ENCODE measurements around the gene SFXN3. TPM values are rescaled to one million over a fixed set of nuclear protein-coding genes. Genes with fewer than 3 reads are reported as not detected.

Gene SFXN3
- total RNA-seq, 1 experiment from 2014 or later = 50.5 TPM

- DNase-seq (ENCODE audit: extremely low read depth, low read depth) = no peak
Measured at GRCh38 chr10:101013365-101013825, 17.6 kb upstream of the SFXN3 start.

- no peak for DNase-seq (ENCODE audit: extremely low read depth, low read depth)
Measured at GRCh38 chr10:101014230-101014884, 16.7 kb upstream of the SFXN3 start.

DNA sequence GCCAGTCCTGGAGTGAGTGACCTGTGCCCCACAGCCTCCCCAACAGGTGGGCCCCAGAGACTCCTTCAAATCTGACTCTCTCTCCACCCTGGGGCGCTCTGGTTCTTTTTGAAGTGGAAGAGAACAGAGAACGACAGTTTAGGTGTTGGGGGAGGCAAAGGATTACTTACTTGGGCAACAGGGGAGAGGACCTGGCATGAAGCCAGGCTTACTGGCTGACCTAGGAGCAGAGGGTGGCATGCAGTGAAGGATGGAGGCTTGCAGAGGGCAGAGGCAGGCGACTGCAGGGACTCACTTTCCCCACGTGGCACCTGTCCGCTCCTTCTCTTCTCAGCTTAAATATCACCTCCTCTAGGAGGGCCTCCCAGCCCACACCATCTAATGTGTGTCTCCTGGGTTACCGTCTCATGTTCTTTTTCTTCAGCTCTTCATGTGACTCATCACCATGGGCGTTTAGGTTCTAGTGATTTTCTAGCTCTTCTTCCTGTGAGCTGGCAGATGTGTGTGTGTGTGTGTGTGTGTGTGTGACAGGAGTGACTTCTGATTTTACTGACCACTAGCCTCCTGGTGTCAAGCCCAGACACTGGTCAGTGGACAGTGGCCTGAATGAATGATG, 16.0 kb upstream of the SFXN3 start:
- DNase-seq (ENCODE audit: extremely low read depth, low read depth) = no peak

DNA sequence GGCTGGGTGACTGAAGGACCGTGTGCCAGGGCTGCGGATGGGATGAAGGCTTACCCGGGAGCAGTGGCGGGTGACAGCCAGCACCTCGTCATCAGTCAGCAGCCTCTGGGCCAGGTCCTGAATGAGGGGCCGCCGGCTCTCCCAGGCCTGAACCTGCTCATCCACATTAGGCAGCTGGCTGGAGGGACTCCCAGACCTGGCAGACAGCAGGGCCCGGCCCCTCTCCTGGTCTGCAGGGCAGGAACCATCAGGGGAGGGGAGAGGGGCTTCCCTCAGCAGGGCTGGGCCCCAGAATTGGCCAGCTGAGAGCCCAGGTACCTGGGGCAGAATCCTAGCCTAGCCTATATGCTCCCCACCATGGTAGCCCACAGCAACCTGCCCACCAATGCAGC, 15.5 kb upstream of the SFXN3 start:
- DNase-seq (ENCODE audit: extremely low read depth, low read depth) = no peak

DNA sequence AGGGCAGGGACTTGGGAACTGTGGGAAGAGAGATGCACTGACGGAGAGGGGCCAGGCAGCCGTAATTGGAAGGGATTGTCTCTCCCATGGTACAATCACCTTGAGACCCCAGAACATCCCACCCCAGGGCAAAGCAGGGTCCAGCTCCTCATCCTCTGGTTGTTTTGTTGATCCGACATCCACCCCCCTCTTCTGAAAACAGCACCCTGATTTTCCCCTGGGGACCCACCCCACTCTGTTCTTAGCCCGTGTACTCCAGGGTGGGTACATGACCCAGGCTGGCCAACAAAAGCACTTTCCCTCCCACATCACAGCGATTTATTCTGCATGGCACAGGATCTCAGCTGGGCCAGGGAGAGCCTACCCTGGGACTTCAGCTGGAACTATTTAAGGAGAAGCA, 14.2 kb upstream of the SFXN3 start:
- DNase-seq (ENCODE audit: extremely low read depth, low read depth) = no peak

- DNase-seq (ENCODE audit: extremely low read depth, low read depth) = no peak
Measured at GRCh38 chr10:101018118-101018599, 12.9 kb upstream of the SFXN3 start.

- DNase-seq (ENCODE audit: extremely low read depth, low read depth) = peak; percentile 79
Measured at GRCh38 chr10:101018600-101019439, 12.2 kb upstream of the SFXN3 start.

DNA sequence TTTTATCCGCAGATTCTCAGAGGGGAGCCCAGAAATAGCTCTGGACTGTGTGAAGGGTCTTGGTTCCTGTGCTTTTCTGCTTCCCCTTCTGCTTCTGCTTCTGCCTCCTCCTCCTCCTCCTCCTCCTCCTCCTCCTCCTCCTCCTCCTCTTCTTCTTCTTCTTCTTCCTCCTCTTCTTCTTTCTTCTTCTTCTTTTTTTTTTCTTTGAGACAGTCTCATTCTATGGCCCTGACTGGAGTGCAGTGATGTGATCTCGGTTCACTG, 11.7 kb upstream of the SFXN3 start:
- no peak for DNase-seq (ENCODE audit: extremely low read depth, low read depth)

DNA sequence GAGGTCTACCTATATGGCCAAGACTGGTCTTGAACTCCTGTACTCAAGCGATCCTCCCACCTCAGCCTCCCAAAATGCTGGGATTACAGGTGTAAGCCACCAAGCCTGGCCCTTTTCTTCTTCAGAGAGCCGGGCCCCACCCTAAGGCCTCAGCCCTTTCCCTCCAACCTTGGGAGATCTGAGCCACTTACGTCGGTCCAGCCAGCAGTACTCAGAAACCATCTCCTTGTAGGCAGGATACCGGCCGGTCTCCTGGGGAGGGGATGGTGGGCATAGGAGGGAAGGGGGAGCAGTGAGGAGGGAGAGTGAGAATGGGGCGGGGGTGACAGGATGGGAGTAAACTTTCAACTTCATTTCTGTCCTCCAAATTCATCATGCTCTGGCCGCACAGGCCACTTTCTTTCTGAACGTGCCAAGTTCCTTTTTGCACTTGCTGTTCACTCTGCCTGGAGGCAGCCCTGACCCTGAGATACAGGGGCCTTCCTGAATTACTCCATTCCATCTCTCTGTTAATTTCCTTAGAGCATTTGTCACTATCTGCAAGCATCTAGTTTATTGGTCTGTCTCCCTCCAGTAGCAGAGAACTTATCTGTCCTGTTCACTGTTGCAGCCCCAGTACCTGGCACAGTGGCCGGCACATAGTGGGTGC, 10.5 kb upstream of the SFXN3 start:
- DNase-seq (ENCODE audit: extremely low read depth, low read depth) = no peak

DNA sequence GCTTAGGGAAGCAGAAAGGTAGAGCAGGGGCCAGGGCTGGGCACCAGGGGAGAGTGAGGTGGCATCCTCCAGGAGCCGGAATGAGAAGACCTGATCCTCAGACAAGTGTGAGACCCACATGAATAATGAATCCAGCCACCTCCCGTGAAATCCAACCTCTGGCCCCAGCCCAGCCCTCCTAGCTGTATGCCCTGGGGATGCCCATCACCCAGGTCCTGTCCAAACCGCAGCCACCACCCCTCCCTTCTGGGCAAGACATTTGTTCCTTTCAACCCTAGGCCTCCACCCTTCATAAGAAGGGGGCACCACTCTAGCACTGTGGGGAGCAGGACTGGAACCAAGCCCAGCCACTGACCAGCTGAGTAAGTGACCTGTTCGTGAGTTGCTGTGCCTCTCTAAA, 9.8 kb upstream of the SFXN3 start:
- no peak for DNase-seq (ENCODE audit: extremely low read depth, low read depth)

DNA sequence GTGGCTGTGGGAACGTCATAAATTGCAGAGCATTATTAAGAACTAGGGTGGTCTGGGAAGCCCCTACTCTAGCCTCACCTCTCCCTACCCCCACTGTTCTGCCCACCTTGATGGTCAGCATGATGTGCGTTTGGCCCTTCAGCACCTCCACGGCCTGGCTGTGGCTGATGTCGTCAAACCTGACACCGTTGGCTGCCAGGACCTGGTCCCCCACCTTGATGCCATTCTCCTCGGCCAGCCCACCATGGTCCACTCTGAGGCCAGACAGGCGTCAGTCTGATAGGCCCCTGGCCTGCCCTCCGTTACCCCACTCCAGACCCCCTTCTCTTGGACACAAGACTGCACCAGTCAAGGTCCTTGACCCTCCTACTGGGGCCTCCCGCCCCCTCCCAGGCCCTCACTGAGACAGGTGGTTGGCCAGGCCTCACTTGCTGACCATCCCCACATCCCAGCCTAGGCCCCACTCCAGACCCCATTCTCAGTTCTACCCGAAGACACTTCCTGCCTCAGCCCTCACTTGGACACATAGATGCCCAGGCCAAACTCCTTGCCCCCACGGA, 9.3 kb upstream of the SFXN3 start:
- no peak for DNase-seq (ENCODE audit: extremely low read depth, low read depth)

DNA sequence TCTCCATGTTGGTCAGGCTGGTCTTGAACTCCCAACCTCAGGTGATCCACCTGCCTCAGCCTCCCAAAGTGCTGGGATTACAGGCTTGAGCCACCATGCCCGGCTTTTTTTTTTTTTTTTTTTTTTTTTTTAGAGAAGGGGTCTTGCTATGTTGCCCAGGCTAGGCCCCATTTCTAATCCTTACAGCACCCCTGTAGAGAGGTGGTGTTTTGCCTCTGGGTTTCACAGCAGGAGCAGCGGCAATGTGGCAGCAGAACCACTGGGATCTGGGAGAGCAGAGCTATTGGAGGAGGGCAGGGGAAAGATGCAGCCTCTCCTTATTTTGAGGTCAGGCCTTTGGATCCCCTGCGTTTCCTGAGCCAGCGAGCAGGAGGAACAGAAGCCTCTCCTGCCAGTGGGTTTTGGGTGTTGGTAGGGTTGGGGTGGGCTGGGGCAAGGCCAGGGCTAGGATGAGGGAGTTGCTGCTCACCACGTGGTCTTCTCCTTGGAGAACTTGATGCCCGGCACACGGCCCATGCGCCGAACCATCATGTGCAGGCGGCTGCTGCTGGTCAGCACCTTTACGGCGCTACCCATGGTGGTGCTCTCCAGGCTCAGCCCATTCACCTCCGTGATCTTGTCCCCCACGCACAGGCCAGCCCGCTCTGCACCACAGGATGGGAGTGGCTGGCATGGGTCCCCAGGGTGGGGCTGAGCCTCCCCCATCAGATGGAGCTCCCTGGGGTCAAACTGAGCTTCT, 7.9 kb upstream of the SFXN3 start:
- no peak for DNase-seq (ENCODE audit: extremely low read depth, low read depth)

DNA sequence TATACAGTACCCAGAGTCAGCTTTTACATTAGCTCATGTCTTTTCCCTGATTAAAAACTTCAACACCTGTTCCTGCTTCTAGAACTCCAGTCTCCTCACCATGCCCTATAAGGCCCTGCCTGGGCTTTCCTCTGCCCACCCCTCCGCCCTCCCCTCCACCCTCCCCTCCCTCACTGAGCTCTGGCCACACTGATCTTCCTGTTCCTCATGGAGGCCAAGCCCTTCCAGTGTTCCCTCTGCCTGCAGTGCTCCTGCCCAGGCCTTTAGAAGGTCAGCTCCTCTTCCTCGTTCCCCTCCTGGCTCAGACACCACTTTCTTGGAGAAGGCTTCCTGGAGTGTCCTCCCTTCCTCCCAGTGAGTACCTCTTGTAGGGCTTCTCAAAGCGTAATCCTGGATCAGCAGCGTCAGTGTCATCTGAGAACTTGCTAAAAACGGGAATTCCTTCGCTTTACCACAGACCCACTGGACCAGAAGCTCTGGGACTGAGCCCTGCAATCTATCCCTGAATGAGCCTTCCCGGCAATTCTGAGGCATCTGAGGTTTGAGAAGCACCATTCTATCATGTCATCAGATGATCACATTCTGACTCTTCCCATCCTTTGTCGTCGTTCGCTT, 3.8 kb upstream of the SFXN3 start:
- DNase-seq (ENCODE audit: extremely low read depth, low read depth) = no peak

GRCh38 chr10:101028446-101029337, 2.3 kb upstream of the SFXN3 start:
- no peak for DNase-seq (ENCODE audit: extremely low read depth, low read depth)

- no peak for DNase-seq (ENCODE audit: extremely low read depth, low read depth)
Measured at GRCh38 chr10:101029520-101030295, 1.3 kb upstream of the SFXN3 start.

GRCh38 chr10:101030496-101031127, 422 bp upstream of the SFXN3 start:
- DNase-seq (ENCODE audit: extremely low read depth, low read depth) = no peak

- DNase-seq (ENCODE audit: extremely low read depth, low read depth) = no peak
Measured at GRCh38 chr10:101031796-101032636, 982 bp downstream of the SFXN3 start.
